Measurements from ENCODE around the gene MMEL1. TPM values are rescaled to one million over a fixed set of nuclear protein-coding genes. Genes with fewer than 3 reads are reported as not detected.
"Not testable (repeated sequence)": the region's sequence is repeated elsewhere in the genome, so short reads cannot be mapped to it uniquely, and the experiment has no call there.

MMEL1 gene
- total RNA-seq, result 1 to 10 TPM in 4 of 6 donors, not detected in 2; 2.9 to 5.5 (median 5.1) TPM

GRCh38 chr1:2632561-2633361, at the start of gene MMEL1:
Gene MMEL1 (minus strand): TSS chr1:2633016. CDS start chr1:2629484, 3,532 bp downstream.
- peak in 1 of 2 donors; percentile 46 for DNase-seq
- Histone ChIP-seq H3K36me3 (no peaks in the 10 kb centered on the region), H3K27ac (no peak within 1 kb of the TSS), H3K9me3 (peaks cover 0 to 8% (median 4%) of the 10 kb centered on the region in 4 donors), H3K27me3 (peaks cover 0 to 39% (median 23%) of the 10 kb centered on the region in 4 donors), H3K4me1 (peaks cover 6 to 15% (median 8%) of the 10 kb centered on the region in 4 donors), H3K4me3 (no peak within 1 kb of the TSS)
- TF ChIP-seq POLR2AphosphoS5 (IDR thresholded peaks at IDR 0.05) (no peak), CTCF (IDR thresholded peaks at IDR 0.05) (no peak), EP300 (IDR thresholded peaks at IDR 0.05) (no peak), POLR2A (IDR thresholded peaks at IDR 0.05) (no peak)
- ATAC-seq (ENCODE audit: low FRiP score in 2 of 2), result no peak
- WGBS, 2 donors, result 63 to 68% methylated on average over 7 to 16 of the region's 16 CpGs

GRCh38 chr1:2676726-2677125, 43.9 kb upstream of the MMEL1 start:
- H3K36me3 ChIP-seq, result not testable (repeated sequence)
- WGBS, 2 donors, result no CpG with 5 or more reads among the region's 10 CpGs

GRCh38 chr1:2671656-2672055, 38.8 kb upstream of the MMEL1 start:
- WGBS, 2 donors, result 29 to 63% methylated on average over 4 to 8 of the region's 11 CpGs
- not testable (repeated sequence) for H3K27me3 ChIP-seq; H3K4me3 ChIP-seq; ATAC-seq (ENCODE audit: low FRiP score in 2 of 2); H3K36me3 ChIP-seq; H3K27ac ChIP-seq; H3K4me1 ChIP-seq; H3K9me3 ChIP-seq
- DNase-seq, result peak in 1 of 2 donors; percentile 87

More at GRCh38 chr1:2676726-2677125, 43.9 kb upstream of the MMEL1 start:
- DNase-seq, result peak in 1 of 2 donors; percentile 6
- not testable (repeated sequence) for H3K27ac ChIP-seq; H3K4me3 ChIP-seq; ATAC-seq (ENCODE audit: low FRiP score in 2 of 2); H3K4me1 ChIP-seq; H3K27me3 ChIP-seq; H3K9me3 ChIP-seq

- peak; percentile 64 to 89 for DNase-seq
- not testable (repeated sequence) for H3K27me3 ChIP-seq; H3K4me1 ChIP-seq; H3K4me3 ChIP-seq; H3K9me3 ChIP-seq; H3K27ac ChIP-seq; ATAC-seq (ENCODE audit: low FRiP score in 2 of 2); H3K36me3 ChIP-seq
- 56 to 66% methylated on average over 5 to 6 of the region's 8 CpGs for WGBS, 2 donors
These were observed 27.0 kb upstream of the MMEL1 start for GRCh38 chr1:2659806-2660205.

DNA sequence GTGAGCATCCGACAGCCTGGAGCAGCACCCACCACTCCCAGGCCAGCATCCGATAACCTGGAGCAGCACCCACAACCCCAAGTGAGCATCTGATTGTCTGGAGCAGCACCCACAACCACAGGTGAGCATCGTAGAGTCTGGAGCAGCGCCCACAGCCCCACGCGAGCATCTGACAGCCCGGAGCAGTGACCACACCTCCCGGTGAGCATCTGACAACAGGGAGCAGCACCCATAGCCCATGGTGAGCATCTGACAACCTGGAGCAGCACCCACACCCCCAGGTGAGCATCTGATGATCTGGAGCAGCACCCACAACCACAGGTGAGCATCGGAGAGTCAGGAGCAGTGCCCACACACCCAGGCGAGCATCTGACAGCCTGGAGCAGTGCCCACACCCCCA, 25.1 kb upstream of the MMEL1 start:
- not testable (repeated sequence) for ATAC-seq (ENCODE audit: low FRiP score in 2 of 2); H3K36me3 ChIP-seq; H3K27ac ChIP-seq; H3K4me1 ChIP-seq; H3K27me3 ChIP-seq; H3K9me3 ChIP-seq; H3K4me3 ChIP-seq
- WGBS, 2 donors, result 80% methylated on average over 8 of the region's 10 CpGs; no CpG with 5 or more reads in 1 of the 2 donors
- peak; percentile 62 to 85 for DNase-seq

DNA sequence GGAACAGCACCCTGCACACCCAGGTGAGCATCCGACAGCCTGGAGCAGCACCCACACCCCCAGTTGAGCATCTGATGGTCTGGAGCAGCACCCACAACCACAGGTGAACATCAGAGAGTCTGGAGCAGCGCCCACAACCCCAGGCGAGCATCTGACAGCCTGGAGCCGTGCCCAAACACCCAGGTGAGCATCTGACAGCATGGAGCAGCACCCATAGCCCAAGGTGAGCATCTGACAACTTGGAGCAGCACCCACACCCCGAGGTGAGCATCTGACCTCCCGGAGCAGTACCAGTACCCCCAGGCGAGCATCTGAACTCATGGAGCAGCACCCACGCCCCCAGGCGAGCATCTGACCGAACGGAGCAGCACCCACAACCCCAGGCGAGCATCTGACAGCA, 24.3 kb upstream of the MMEL1 start:
- not testable (repeated sequence) for H3K4me1 ChIP-seq; ATAC-seq (ENCODE audit: low FRiP score in 2 of 2); H3K27me3 ChIP-seq; H3K4me3 ChIP-seq; H3K9me3 ChIP-seq; H3K27ac ChIP-seq; H3K36me3 ChIP-seq
- peak; percentile 71 to 75 for DNase-seq
- 59% methylated on average over 12 of the region's 12 CpGs; no CpG with 5 or more reads in 1 of the 2 donors for WGBS, 2 donors

- not testable (repeated sequence) for ATAC-seq (ENCODE audit: low FRiP score in 2 of 2); H3K27me3 ChIP-seq; H3K4me3 ChIP-seq; H3K9me3 ChIP-seq; H3K36me3 ChIP-seq; H3K27ac ChIP-seq; H3K4me1 ChIP-seq
- DNase-seq, result peak; percentile 31 to 88
- WGBS, 2 donors, result 39 to 42% methylated on average over 15 to 16 of the region's 16 CpGs
These were observed 23.0 kb upstream of the MMEL1 start for GRCh38 chr1:2655598-2656434.

DNA sequence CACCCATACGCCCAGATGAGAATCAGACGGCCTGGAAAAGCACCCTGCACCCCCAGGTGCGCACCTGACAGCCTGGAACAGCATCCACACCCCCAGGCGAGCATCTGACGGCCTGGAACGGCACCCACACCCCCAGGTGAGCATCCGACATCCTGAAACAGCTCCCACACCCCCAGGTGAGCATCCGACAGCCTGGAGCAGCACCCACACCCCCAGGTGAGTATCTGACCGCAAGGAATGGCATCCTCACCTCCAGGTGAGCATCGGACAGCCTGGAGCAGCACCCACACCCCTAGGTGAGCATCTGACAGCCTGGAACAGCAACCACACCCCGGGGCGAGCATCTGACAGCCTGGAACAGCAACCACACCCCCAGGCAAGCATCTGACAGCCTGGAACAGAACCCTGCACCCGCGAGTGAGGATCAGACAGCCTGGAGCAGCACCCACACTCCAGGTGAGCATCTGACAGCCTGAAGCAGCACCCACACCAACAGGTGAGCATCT, 21.7 kb upstream of the MMEL1 start:
- H3K27me3 ChIP-seq, H3K4me1 ChIP-seq, H3K4me3 ChIP-seq, H3K9me3 ChIP-seq, H3K27ac ChIP-seq, H3K36me3 ChIP-seq: not testable (repeated sequence)
- 36 to 43% methylated on average over 14 of the region's 14 CpGs for WGBS, 2 donors
- peak; percentile 53 to 86 for ATAC-seq (ENCODE audit: low FRiP score in 2 of 2)
- peak in 1 of 2 donors; percentile 87 for DNase-seq

DNA sequence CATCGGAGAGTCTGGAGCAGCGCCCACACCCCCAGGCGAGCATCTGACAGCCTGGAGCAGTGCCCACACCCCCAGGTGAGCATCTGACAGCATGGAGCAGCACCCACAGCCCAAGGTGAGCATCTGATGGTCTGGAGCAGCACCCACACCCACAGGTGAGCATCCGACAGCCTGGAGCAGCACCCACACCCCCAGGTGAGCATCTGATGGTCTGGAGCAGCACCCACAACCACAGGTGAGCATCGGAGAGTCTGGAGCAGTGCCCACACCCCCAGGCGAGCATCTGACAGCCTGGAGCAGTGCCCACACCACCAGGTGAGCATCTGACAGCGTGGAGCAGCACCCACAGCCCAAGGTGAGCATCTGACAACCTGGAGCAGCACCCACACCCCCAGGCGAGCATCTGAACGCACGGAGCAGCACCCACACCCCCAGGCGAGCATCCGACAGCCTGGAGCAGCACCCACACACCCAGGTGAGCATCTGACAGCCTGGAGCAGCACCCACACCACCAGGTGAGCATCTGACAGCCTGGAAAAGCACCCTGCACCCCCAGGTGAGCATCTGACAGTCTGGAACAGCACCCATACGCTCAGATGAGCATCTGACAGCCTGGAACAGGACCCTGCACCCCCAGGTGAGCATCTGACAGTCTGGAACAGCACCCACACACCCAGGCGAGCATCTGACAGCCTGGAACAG, 21.1 kb upstream of the MMEL1 start:
- not testable (repeated sequence) for H3K4me3 ChIP-seq, H3K27me3 ChIP-seq, H3K36me3 ChIP-seq, H3K27ac ChIP-seq, H3K4me1 ChIP-seq, H3K9me3 ChIP-seq
- peak; percentile 46 to 92 for DNase-seq
- 37 to 38% methylated on average over 14 of the region's 14 CpGs for WGBS, 2 donors
- peak; percentile 39 to 80 for ATAC-seq (ENCODE audit: low FRiP score in 2 of 2)

- not testable (repeated sequence) for ATAC-seq (ENCODE audit: low FRiP score in 2 of 2); H3K27ac ChIP-seq; H3K4me1 ChIP-seq; H3K36me3 ChIP-seq; H3K4me3 ChIP-seq; H3K27me3 ChIP-seq
- WGBS, 2 donors, result 23 to 31% methylated on average over 12 of the region's 12 CpGs
- DNase-seq, result peak in 1 of 2 donors; percentile 85
- H3K9me3 ChIP-seq, result peaks cover 0 to 12% (median 5%) of the 10 kb centered on the region in 4 donors
These were observed 20.2 kb upstream of the MMEL1 start for GRCh38 chr1:2652926-2653571.
